HepG2 (cell line): Measurements from ENCODE around the gene CHL1. TPM values are rescaled to one million over a fixed set of nuclear protein-coding genes. Genes with fewer than 3 reads are reported as not detected.

Experiments
- ATAC-seq: fragments of 200-7000 bp; cut with Tn5 transposase; 3 replicates; pipeline ENCODE4 v1.9.1; 2020; ENCODE audit warnings: mild to moderate bottlenecking, moderate library complexity
- BruUV-seq: library from RNA; stranded (reverse); fragments of 400-500 nt; replicated peaks from 2 replicates; lab custom pipeline; 2021; lab: Mats Ljungman, UMichigan
- CTCF ChIA-PET: fragments of 300-600 bp; formaldehyde crosslinking; extraction: SDS; loops from one replicate; lab custom pipeline; 2021; ENCODE audit warnings: low total read pairs, inconsistent platforms, low intra/inter-chr PET ratio; lab: Yijun Ruan, JAX
- POLR2A ChIA-PET: fragments of 350-600 bp; sonication (Branson Sonifier 250); formaldehyde crosslinking; loops from one replicate; lab custom pipeline; 2020; ENCODE audit warnings: antibody characterized with exemption, inconsistent platforms; lab: Yijun Ruan, JAX
- DNase-seq: peaks from one replicate; pipeline ENCODE4 v3.0.0-alpha.2; 2015; ENCODE audit warnings: low spot score
- FAIRE-seq: peaks from 3 replicates; lab custom pipeline; 2011; peaks lifted over from hg19 to GRCh38; lab: Jason Lieb, UNC
- H2AFZ ChIP-seq: one replicate; pipeline ENCODE4 v1.6.1; 2011; ENCODE audit warnings: low read length, inconsistent platforms
- H3K27ac ChIP-seq: fragments of 300-600 bp; 3 replicates; pipeline ENCODE4 v1.8.0; 2011; ENCODE audit warnings: mixed run types, mild to moderate bottlenecking, mixed read lengths, low read length, inconsistent platforms; ENCODE audit not compliant: insufficient read depth; ENCODE audit errors: extremely low read length
- H3K27me3 ChIP-seq, 2 experiments: fragments of 200-600 bp in 1 of 2; 2 replicates in 1 of 2; 3 replicates in 1 of 2; pipeline versions ENCODE4 v1.6.0 to v1.8.0; 2011; ENCODE audit warnings: low read length in 2 of 2, mild to moderate bottlenecking in 2 of 2, moderate library complexity in 2 of 2, inconsistent platforms in 1 of 2; ENCODE audit not compliant: insufficient read depth in 2 of 2, control insufficient read depth in 1 of 2
- H3K36me3 ChIP-seq, 2 experiments: fragments of 200-600 bp in 1 of 2; replicated peaks in 1 of 2; 2 replicates in 1 of 2; 3 replicates in 1 of 2; pipeline versions ENCODE4 v1.5.1 to v1.8.0; 2011; ENCODE audit warnings: low read length in 2 of 2, inconsistent platforms in 1 of 2; ENCODE audit not compliant: insufficient read depth in 2 of 2, control insufficient read depth in 1 of 2
- H3K4me1 ChIP-seq: 2 replicates; pipeline ENCODE4 v1.5.1; 2012; ENCODE audit warnings: low read length, inconsistent platforms; ENCODE audit not compliant: insufficient read depth
- H3K4me2 ChIP-seq: 2 replicates; pipeline ENCODE4 v1.6.0; 2011; ENCODE audit warnings: low read depth, low read length, inconsistent platforms
- H3K4me3 ChIP-seq, 3 experiments: fragments of 200-600 bp in 1 of 3; sonication (generic), shearing (Covaris generic) in 1 of 3; replicated peaks in 1 of 3; 2 replicates each; pipeline ENCODE4 v1.5.1; 2011 to 2016; ENCODE audit warnings: low read length in 3 of 3, inconsistent platforms in 2 of 3, low read depth in 2 of 3, mild to moderate bottlenecking in 2 of 3, control low read depth in 1 of 3, mixed read lengths in 1 of 3; ENCODE audit not compliant: insufficient read depth in 1 of 3
- H3K79me2 ChIP-seq: one replicate; pipeline ENCODE4 v1.6.1; 2011; ENCODE audit warnings: low read length, inconsistent platforms; ENCODE audit not compliant: insufficient read depth
- H3K9ac ChIP-seq: 2 replicates; pipeline ENCODE4 v1.6.0; 2011; ENCODE audit warnings: mild to moderate bottlenecking, low read depth, low read length, inconsistent platforms; ENCODE audit not compliant: insufficient read depth
- H3K9me3 ChIP-seq: 2 replicates; pipeline ENCODE4 v1.5.1; 2012; ENCODE audit warnings: mild to moderate bottlenecking, low read length
- H4K20me1 ChIP-seq: 2 replicates; pipeline ENCODE4 v1.6.0; 2011; ENCODE audit warnings: inconsistent platforms, mild to moderate bottlenecking, low read length, moderate library complexity; ENCODE audit not compliant: insufficient read depth
- ARNTL ChIP-seq: sonication (generic); formaldehyde crosslinking; IDR thresholded peaks from 2 replicates; pipeline ENCODE4 v1.4.0; 2020; ENCODE audit warnings: mild to moderate bottlenecking, missing genetic modification reagents
- ATF7 ChIP-seq, 2 experiments: fragments of 450-650 bp in 1 of 2; sonication (generic) in 1 of 2; formaldehyde crosslinking in 1 of 2; IDR thresholded peaks; 2 replicates each; pipeline versions ENCODE4 v1.4.0 to v1.6.1; 2016 to 2020; ENCODE audit warnings: antibody characterized with exemption in 1 of 2, mild to moderate bottlenecking in 1 of 2, missing genetic modification reagents in 1 of 2
- FOXA3 ChIP-seq: IDR thresholded peaks from 2 replicates; pipeline ENCODE4 v1.6.1; 2016; ENCODE audit warnings: missing genetic modification reagents, missing compliant biosample characterization
- IKZF1 ChIP-seq: fragments of 450-650 bp; IDR thresholded peaks from 2 replicates; pipeline ENCODE4 v1.7.1; 2016
- LCORL ChIP-seq, 2 experiments: fragments of 450-650 bp in 1 of 2; sonication (generic) in 1 of 2; formaldehyde crosslinking in 1 of 2; IDR thresholded peaks; 2 replicates each; pipeline versions ENCODE4 v1.5.0 to v1.6.1; 2017 to 2020; ENCODE audit warnings: antibody characterized with exemption in 1 of 2, missing genetic modification reagents in 1 of 2
- MZF1 ChIP-seq: sonication (generic); formaldehyde crosslinking; IDR thresholded peaks from 2 replicates; pipeline ENCODE4 v1.8.1; 2023; ENCODE audit warnings: mild to moderate bottlenecking, missing genetic modification reagents, borderline replicate concordance
- NFYC ChIP-seq: IDR thresholded peaks from 2 replicates; pipeline ENCODE4 v1.6.1; 2016; ENCODE audit warnings: missing genetic modification reagents, missing compliant biosample characterization
- RAD21 ChIP-seq: fragments of 450-650 bp; formaldehyde crosslinking; IDR thresholded peaks from 2 replicates; pipeline ENCODE4 v1.5.0; 2020; ENCODE audit warnings: mild to moderate bottlenecking
- RAD51 ChIP-seq: fragments of 450-650 bp; IDR thresholded peaks from 2 replicates; pipeline ENCODE4 v1.6.1; 2016; ENCODE audit warnings: borderline replicate concordance
- ZBTB38 ChIP-seq: sonication (generic); formaldehyde crosslinking; IDR thresholded peaks from 2 replicates; pipeline ENCODE4 v1.5.1; 2020; ENCODE audit warnings: mild to moderate bottlenecking, missing genetic modification reagents
- ZBTB42 ChIP-seq: sonication (generic); formaldehyde crosslinking; IDR thresholded peaks from 2 replicates; pipeline ENCODE4 v1.5.0; 2020; ENCODE audit warnings: mild to moderate bottlenecking, missing genetic modification reagents
- ZNF142 ChIP-seq: sonication (generic); formaldehyde crosslinking; IDR thresholded peaks from 2 replicates; pipeline ENCODE4 v1.4.0; 2020; ENCODE audit warnings: missing genetic modification reagents
- ZNF552 ChIP-seq: sonication (generic); formaldehyde crosslinking; IDR thresholded peaks from 2 replicates; pipeline ENCODE4 v1.9.0; 2022; ENCODE audit warnings: missing genetic modification reagents, mild to moderate bottlenecking, borderline replicate concordance
- ZNF564 ChIP-seq: sonication (generic); formaldehyde crosslinking; IDR thresholded peaks from 2 replicates; pipeline ENCODE4 v1.8.1; 2023; ENCODE audit warnings: mild to moderate bottlenecking, missing genetic modification reagents
- ZNF607 ChIP-seq: sonication (generic); formaldehyde crosslinking; IDR thresholded peaks from 2 replicates; pipeline ENCODE4 v1.5.1; 2020; ENCODE audit warnings: missing genetic modification reagents, mild to moderate bottlenecking, borderline replicate concordance
- ZNF737 ChIP-seq: sonication (generic); formaldehyde crosslinking; IDR thresholded peaks from 2 replicates; pipeline ENCODE4 v1.5.0; 2020; ENCODE audit warnings: missing genetic modification reagents, mild to moderate bottlenecking, borderline replicate concordance
- WGBS: methylation state at CpG from one replicate; pipeline ENCODE4 v1.1.6; 2017; ENCODE audit warnings: low lambda C conversion rate; 5-methylcytosine and 5-hydroxymethylcytosine counted together
- in situ Hi-C: cut with HindIII; loops from 2 replicates; pipeline ENCODE4 v1.10.0; 2017; ENCODE audit warnings: low pct_unique_long_range_greater_than_20kb; ENCODE audit not compliant: extremely low pct_ligation_motif_present
- intact Hi-C: fragments of 100-400 bp; cut with micrococcal nuclease; formaldehyde crosslinking; loops from one replicate; pipeline ENCODE4 v1.10.0; 2022; ENCODE audit not compliant: unreplicated experiment
- polyA plus RNA-seq, 8 experiments: library from polyadenylated mRNA; depleted of rRNA in 3 of 8; stranded (reverse) in 7 of 8; unstranded in 1 of 8; fragments of >200 nt; fragmentation: Illumina TruSeq in 4 of 8; extraction: Trizol in 4 of 8; gene quantifications; 2 replicates each; pipeline versions ENCODE4 v1.2.1 to v1.2.3, GENCODE V29; 2011 to 2016; ENCODE audit warnings: low read depth in 4 of 8, missing spikeins in 1 of 8, mixed read lengths in 1 of 8; ENCODE audit not compliant: insufficient read depth in 1 of 8
- total RNA-seq, 5 experiments: library from RNA; depleted of rRNA; stranded (reverse); fragments of >200 nt; fragmentation: Illumina TruSeq; extraction: Trizol; gene quantifications; 2 replicates each; pipeline ENCODE4 v1.2.3, GENCODE V29; 2016; ENCODE audit warnings: low read depth in 1 of 5
- TF ChIP-seq, protein P1 (sequence below): sonication (generic); formaldehyde crosslinking; IDR thresholded peaks from 2 replicates; pipeline ENCODE4 v1.4.0; 2020; ENCODE audit warnings: mild to moderate bottlenecking, missing genetic modification reagents, borderline replicate concordance

The CHL1 gene
- total and polyA plus RNA-seq, 2 of the 13 experiments (the other 11 are each of a cell fraction or from before 2014, with no cell fraction given), result not detected

- in situ Hi-C loops, result no loop called here
- H2AFZ ChIP-seq, result no peak overlapping the region
- no peak overlapping the region for H3K4me3 ChIP-seq
- H3K79me2 ChIP-seq, result no peaks in the 10 kb centered on the region
- no peaks in the 10 kb centered on the region for H3K4me1 ChIP-seq
- no peak overlapping the region for H3K4me2 ChIP-seq
- BruUV-seq, result no TSS peak
- TF ChIP-seq, protein P1, sequence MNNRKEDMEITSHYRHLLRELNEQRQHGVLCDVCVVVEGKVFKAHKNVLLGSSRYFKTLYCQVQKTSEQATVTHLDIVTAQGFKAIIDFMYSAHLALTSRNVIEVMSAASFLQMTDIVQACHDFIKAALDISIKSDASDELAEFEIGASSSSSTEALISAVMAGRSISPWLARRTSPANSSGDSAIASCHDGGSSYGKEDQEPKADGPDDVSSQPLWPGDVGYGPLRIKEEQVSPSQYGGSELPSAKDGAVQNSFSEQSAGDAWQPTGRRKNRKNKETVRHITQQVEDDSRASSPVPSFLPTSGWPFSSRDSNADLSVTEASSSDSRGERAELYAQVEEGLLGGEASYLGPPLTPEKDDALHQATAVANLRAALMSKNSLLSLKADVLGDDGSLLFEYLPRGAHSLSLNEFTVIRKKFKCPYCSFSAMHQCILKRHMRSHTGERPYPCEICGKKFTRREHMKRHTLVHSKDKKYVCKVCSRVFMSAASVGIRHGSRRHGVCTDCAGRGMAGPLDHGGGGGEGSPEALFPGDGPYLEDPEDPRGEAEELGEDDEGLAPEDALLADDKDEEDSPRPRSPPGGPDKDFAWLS (CRISPR knock-in tag), result no peak
- no peak for TF ChIP-seq NFYC (CRISPR knock-in tag)
- TF ChIP-seq MZF1 (CRISPR knock-in tag), result no peak
- TF ChIP-seq RAD51, result no peak
- TF ChIP-seq LCORL (IDR thresholded peaks at IDR 0.05), result no peak
- TF ChIP-seq LCORL (CRISPR knock-in tag; IDR thresholded peaks at IDR 0.05), result no peak
- no peak for TF ChIP-seq ZBTB38 (CRISPR knock-in tag)
- TF ChIP-seq IKZF1, result no peak
- no peak for TF ChIP-seq ZNF607
- no peak for TF ChIP-seq ZNF142 (CRISPR knock-in tag)
- no peak for TF ChIP-seq ZNF737
- TF ChIP-seq ZNF564, result no peak
- no peak for TF ChIP-seq ARNTL (CRISPR knock-in tag)
- TF ChIP-seq FOXA3 (CRISPR knock-in tag), result no peak
- no peak for TF ChIP-seq ZBTB42 (CRISPR knock-in tag)
- no peak for TF ChIP-seq RAD21 (CRISPR knock-in tag)
- TF ChIP-seq ZNF552 (CRISPR knock-in tag), result no peak
- TF ChIP-seq ATF7 (IDR thresholded peaks at IDR 0.05), result no peak
- TF ChIP-seq ATF7 (CRISPR knock-in tag; IDR thresholded peaks at IDR 0.05), result no peak
- TF ChIP-seq, all 625 proteins: peak for 0
- ATAC-seq (no peak), FAIRE-seq (no peak), DNase-seq (no peak)
- ChIA-PET CTCF (no interaction called here), POLR2A (no interaction called here)
- Histone ChIP-seq H4K20me1 (no peaks in the 10 kb centered on the region), H3K9me3 (no peaks in the 10 kb centered on the region), H3K27ac (no peak overlapping the region), H3K36me3 (no peaks in the 10 kb centered on the region), H3K9ac (no peak overlapping the region), H3K27me3 (no peaks in the 10 kb centered on the region)
- WGBS, result 23% methylated on average over 4 of the region's 4 CpGs
- intact Hi-C loops, result no loop called here
These were observed 15.9 kb downstream of the CHL1 start for GRCh38 chr3:212432-212831.
